HEK293 (cell line): ENCODE data around the gene SLC6A1.

ENCODE experiments used
- CTCF ChIA-PET: fragments of 350-600 bp; formaldehyde crosslinking; extraction: SDS; loops from one replicate; lab custom pipeline; 2021; ENCODE audit warnings: antibody characterized with exemption; lab: Yijun Ruan, JAX
- POLR2A ChIA-PET: fragments of 300-600 bp; formaldehyde crosslinking; extraction: SDS; loops from one replicate; lab custom pipeline; 2020; ENCODE audit warnings: antibody characterized with exemption, inconsistent platforms; lab: Yijun Ruan, JAX
- H3K27ac ChIP-seq: fragments of 200-500 bp; sonication (Bioruptor generic); 2 replicates; pipeline ENCODE4 v1.5.1; 2014; ENCODE audit warnings: low read depth, low read length, control low read depth, inconsistent platforms; ENCODE audit errors: extremely low read depth
- H3K36me3 ChIP-seq, 2 experiments: fragments of 200-500 bp in 1 of 2; sonication (Bioruptor generic) in 1 of 2; 1 replicate in 1 of 2; 2 replicates in 1 of 2; pipeline ENCODE4 v1.5.1; 2014 to 2017; ENCODE audit warnings: inconsistent platforms in 2 of 2, low read length in 2 of 2; ENCODE audit not compliant: control insufficient read depth in 2 of 2, insufficient read depth in 1 of 2
- H3K4me1 ChIP-seq: fragments of 200-500 bp; sonication (Bioruptor generic); 2 replicates; pipeline ENCODE4 v1.5.1; 2014; ENCODE audit warnings: mild to moderate bottlenecking, low read length, inconsistent platforms; ENCODE audit not compliant: control insufficient read depth, insufficient read depth
- H3K4me3 ChIP-seq: 2 replicates; pipeline ENCODE4 v1.5.1; 2011; ENCODE audit warnings: low read depth, mild to moderate bottlenecking, control low read depth, low read length, moderate library complexity
- H3K9me3 ChIP-seq: fragments of 200-500 bp; sonication (Bioruptor generic); 2 replicates; pipeline ENCODE4 v1.5.1; 2014; ENCODE audit warnings: low read depth, low read length, inconsistent platforms; ENCODE audit not compliant: control insufficient read depth, insufficient read depth
- BCL11B ChIP-seq: fragments of 450-650 bp; formaldehyde crosslinking; IDR thresholded peaks from 2 replicates; pipeline ENCODE4 v1.5.1; 2016; ENCODE audit warnings: low read depth, missing biosample characterization, missing genetic modification characterization
- HOXD13 ChIP-seq: sonication (generic); formaldehyde crosslinking; IDR thresholded peaks from 2 replicates; pipeline ENCODE4 v1.8.0; 2022; ENCODE audit warnings: missing genetic modification reagents, borderline replicate concordance
- KLF8 ChIP-seq: fragments of 450-650 bp; formaldehyde crosslinking; IDR thresholded peaks from 2 replicates; pipeline ENCODE4 v1.5.1; 2016; ENCODE audit warnings: missing biosample characterization, missing genetic modification characterization
- TCF7L2 ChIP-seq: IDR thresholded peaks from 2 replicates; pipeline ENCODE4 v1.6.1; 2011; ENCODE audit warnings: low read depth, mild to moderate bottlenecking, inconsistent platforms, low read length, moderate library complexity, borderline replicate concordance
- ZFP41 ChIP-seq: fragments of 450-650 bp; formaldehyde crosslinking; IDR thresholded peaks from 2 replicates; pipeline ENCODE4 v1.5.1; 2016; ENCODE audit warnings: missing biosample characterization, missing genetic modification characterization, borderline replicate concordance
- ZNF133 ChIP-seq: fragments of 450-650 bp; formaldehyde crosslinking; IDR thresholded peaks from 2 replicates; pipeline ENCODE4 v1.5.1; 2016; ENCODE audit warnings: missing biosample characterization, missing genetic modification characterization
- ZNF23 ChIP-seq: fragments of 450-650 bp; formaldehyde crosslinking; IDR thresholded peaks from 2 replicates; pipeline ENCODE4 v1.5.1; 2016; ENCODE audit warnings: missing biosample characterization, missing genetic modification characterization, borderline replicate concordance
- ZNF311 ChIP-seq: fragments of 450-650 bp; formaldehyde crosslinking; IDR thresholded peaks from 2 replicates; pipeline ENCODE4 v1.5.1; 2017; ENCODE audit warnings: missing biosample characterization, missing genetic modification characterization, borderline replicate concordance
- ZNF48 ChIP-seq: fragments of 450-650 bp; formaldehyde crosslinking; IDR thresholded peaks from 2 replicates; pipeline ENCODE4 v1.5.1; 2016; ENCODE audit warnings: missing biosample characterization, missing genetic modification characterization
- ZNF596 ChIP-seq: fragments of 450-650 bp; IDR thresholded peaks from 2 replicates; pipeline ENCODE4 v1.5.0; 2018; ENCODE audit warnings: missing biosample characterization, mild to moderate bottlenecking, missing genetic modification characterization, moderate library complexity
- ZNF624 ChIP-seq: fragments of 450-650 bp; formaldehyde crosslinking; IDR thresholded peaks from 2 replicates; pipeline ENCODE4 v1.5.1; 2017; ENCODE audit warnings: missing biosample characterization, missing genetic modification characterization
- ZNF626 ChIP-seq: fragments of 450-650 bp; sonication (Bioruptor Pico); formaldehyde crosslinking; IDR thresholded peaks from 2 replicates; pipeline ENCODE4 v1.5.1; 2018; ENCODE audit warnings: missing biosample characterization, missing genetic modification characterization, inconsistent platforms
- ZNF629 ChIP-seq: fragments of 450-650 bp; formaldehyde crosslinking; IDR thresholded peaks from 2 replicates; pipeline ENCODE4 v1.5.1; 2017; ENCODE audit warnings: missing biosample characterization, missing genetic modification characterization
- ZNF677 ChIP-seq: fragments of 450-650 bp; IDR thresholded peaks from 2 replicates; pipeline ENCODE4 v1.5.0; 2018; ENCODE audit warnings: missing biosample characterization, mild to moderate bottlenecking, missing genetic modification characterization, moderate library complexity
- ZNF791 ChIP-seq: fragments of 450-650 bp; formaldehyde crosslinking; IDR thresholded peaks from 2 replicates; pipeline ENCODE4 v1.5.1; 2016; ENCODE audit warnings: missing biosample characterization, missing genetic modification characterization
- ZNF830 ChIP-seq: fragments of 450-650 bp; IDR thresholded peaks from 2 replicates; pipeline ENCODE4 v1.5.0; 2018; ENCODE audit warnings: missing biosample characterization, missing genetic modification characterization, low read depth, mild to moderate bottlenecking, moderate library complexity
- TF ChIP-seq, protein P1 (sequence below): fragments of 450-650 bp; formaldehyde crosslinking; IDR thresholded peaks from 2 replicates; pipeline ENCODE4 v1.5.1; 2017; ENCODE audit warnings: missing biosample characterization, missing genetic modification characterization
- TF ChIP-seq, protein P2 (sequence below): fragments of 450-650 bp; formaldehyde crosslinking; conservative IDR thresholded peaks from 2 replicates; pipeline ENCODE4 v1.5.1; 2016; ENCODE audit warnings: low read depth, missing biosample characterization, missing genetic modification characterization
- TF ChIP-seq, protein P3 (sequence below): fragments of 450-650 bp; formaldehyde crosslinking; IDR thresholded peaks from 2 replicates; pipeline ENCODE4 v1.5.1; 2016; ENCODE audit warnings: missing biosample characterization, missing genetic modification characterization

SLC6A1 gene

DNA sequence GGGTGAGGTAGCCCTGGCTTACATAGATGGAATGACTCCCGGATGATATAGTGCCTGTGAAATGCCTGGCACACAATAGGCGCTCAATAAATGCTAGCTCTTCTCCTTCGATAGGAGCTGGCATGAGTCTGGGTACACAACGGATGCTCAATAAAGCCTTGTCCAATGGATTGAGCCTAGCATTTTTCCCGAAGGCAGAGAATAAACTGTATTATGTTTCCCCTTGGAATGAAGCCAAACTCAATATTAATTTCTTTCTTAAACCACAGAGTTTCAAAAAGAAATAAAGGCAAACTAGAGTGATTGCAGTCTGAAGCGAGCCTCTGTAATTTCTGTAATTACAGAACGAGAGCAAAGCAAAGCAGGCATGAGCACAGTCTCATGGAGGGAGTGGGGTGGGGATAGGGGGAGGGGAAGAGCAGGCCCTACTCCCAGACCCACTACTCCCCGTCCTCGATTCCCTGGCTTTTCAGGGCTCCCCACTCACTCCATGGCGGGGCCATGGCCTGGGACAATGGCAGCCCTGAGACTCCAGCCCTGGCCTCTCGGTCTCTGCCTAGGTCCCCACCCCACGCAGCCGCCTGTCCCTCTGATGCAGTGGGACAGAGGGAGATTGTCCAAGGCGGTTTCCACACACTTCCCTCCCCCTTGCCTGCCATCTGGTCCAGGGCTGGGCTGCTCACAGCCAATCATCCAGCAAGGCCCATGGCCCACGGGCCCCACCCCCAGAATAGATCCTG, 18.0 kb downstream of the SLC6A1 start:
- CTCF ChIA-PET, result interaction anchor here (0.6 kb wide), 1 partner anchor 272 kb away, joined by 3 read pairs; no protein-coding TSS in a partner anchor
- POLR2A ChIA-PET, result no interaction called here
- no peaks in the 10 kb centered on the region; the same call in 1 of the 2 replicates for H3K4me1 ChIP-seq
- H3K27ac ChIP-seq, result no peak overlapping the region
- no peak overlapping the region for H3K4me3 ChIP-seq
- TF ChIP-seq ZNF133 (tag by site-specific recombination), result no peak
- TF ChIP-seq, protein P1, sequence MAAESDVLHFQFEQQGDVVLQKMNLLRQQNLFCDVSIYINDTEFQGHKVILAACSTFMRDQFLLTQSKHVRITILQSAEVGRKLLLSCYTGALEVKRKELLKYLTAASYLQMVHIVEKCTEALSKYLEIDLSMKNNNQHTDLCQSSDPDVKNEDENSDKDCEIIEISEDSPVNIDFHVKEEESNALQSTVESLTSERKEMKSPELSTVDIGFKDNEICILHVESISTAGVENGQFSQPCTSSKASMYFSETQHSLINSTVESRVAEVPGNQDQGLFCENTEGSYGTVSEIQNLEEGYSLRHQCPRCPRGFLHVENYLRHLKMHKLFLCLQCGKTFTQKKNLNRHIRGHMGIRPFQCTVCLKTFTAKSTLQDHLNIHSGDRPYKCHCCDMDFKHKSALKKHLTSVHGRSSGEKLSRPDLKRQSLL, result no peak
- no peak for TF ChIP-seq HOXD13 (CRISPR knock-in tag)
- TF ChIP-seq ZFP41, result no peak
- TF ChIP-seq, protein P2, sequence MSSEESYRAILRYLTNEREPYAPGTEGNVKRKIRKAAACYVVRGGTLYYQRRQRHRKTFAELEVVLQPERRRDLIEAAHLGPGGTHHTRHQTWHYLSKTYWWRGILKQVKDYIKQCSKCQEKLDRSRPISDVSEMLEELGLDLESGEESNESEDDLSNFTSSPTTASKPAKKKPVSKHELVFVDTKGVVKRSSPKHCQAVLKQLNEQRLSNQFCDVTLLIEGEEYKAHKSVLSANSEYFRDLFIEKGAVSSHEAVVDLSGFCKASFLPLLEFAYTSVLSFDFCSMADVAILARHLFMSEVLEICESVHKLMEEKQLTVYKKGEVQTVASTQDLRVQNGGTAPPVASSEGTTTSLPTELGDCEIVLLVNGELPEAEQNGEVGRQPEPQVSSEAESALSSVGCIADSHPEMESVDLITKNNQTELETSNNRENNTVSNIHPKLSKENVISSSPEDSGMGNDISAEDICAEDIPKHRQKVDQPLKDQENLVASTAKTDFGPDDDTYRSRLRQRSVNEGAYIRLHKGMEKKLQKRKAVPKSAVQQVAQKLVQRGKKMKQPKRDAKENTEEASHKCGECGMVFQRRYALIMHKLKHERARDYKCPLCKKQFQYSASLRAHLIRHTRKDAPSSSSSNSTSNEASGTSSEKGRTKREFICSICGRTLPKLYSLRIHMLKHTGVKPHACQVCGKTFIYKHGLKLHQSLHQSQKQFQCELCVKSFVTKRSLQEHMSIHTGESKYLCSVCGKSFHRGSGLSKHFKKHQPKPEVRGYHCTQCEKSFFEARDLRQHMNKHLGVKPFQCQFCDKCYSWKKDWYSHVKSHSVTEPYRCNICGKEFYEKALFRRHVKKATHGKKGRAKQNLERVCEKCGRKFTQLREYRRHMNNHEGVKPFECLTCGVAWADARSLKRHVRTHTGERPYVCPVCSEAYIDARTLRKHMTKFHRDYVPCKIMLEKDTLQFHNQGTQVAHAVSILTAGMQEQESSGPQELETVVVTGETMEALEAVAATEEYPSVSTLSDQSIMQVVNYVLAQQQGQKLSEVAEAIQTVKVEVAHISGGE, result no peak
- no peak for TF ChIP-seq ZNF596 (tag by site-specific recombination)
- TF ChIP-seq ZNF311, result no peak
- TF ChIP-seq ZNF677, result no peak
- TF ChIP-seq ZNF629 (tag by site-specific recombination), result no peak
- no peak for TF ChIP-seq BCL11B (tag by site-specific recombination)
- TF ChIP-seq, all 188 proteins: peak for 0
- H3K9me3 ChIP-seq, result no peaks in the 10 kb centered on the region
- no peaks in the 10 kb centered on the region for H3K36me3 ChIP-seq

DNA sequence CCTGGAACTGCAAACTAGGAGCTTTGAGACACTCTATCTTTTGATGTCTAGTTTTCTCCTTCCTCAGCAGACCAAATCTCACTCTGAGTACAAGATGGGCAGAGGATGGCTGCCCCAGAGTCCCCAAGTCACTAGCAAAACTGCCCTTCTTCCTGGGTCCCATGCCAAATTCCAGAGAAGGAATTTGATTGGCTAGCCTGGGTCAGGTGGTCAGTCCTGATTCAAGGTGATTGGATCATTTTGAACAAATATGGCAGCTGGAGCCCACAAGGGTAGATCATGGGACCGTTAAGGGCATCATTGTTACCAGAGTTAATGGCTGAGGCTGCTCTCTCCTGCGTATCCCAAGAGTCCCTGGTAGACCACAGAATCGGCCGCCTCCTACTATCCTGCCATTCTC, 21.7 kb downstream of the SLC6A1 start:
- TF ChIP-seq TCF7L2 (no peak), ZNF23 (tag by site-specific recombination) (no peak), KLF8 (no peak), ZNF626 (tag by site-specific recombination) (no peak), ZNF48 (tag by site-specific recombination) (no peak), ZNF830 (tag by site-specific recombination) (no peak), HOXD13 (CRISPR knock-in tag) (no peak), ZNF624 (tag by site-specific recombination) (no peak), ZNF791 (tag by site-specific recombination) (no peak)
- TF ChIP-seq, protein P1, result no peak
- TF ChIP-seq, protein P3, sequence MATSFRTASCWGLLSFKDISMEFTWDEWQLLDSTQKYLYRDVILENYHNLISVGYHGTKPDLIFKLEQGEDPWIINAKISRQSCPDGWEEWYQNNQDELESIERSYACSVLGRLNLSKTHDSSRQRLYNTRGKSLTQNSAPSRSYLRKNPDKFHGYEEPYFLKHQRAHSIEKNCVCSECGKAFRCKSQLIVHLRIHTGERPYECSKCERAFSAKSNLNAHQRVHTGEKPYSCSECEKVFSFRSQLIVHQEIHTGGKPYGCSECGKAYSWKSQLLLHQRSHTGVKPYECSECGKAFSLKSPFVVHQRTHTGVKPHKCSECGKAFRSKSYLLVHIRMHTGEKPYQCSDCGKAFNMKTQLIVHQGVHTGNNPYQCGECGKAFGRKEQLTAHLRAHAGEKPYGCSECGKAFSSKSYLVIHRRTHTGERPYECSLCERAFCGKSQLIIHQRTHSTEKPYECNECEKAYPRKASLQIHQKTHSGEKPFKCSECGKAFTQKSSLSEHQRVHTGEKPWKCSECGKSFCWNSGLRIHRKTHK (tag by site-specific recombination), result no peak
- no peak overlapping the region for H3K4me3 ChIP-seq
- POLR2A ChIA-PET, result no interaction called here
- H3K4me1 ChIP-seq, result no peaks in the 10 kb centered on the region; the same call in 1 of the 2 replicates
- CTCF ChIA-PET, result interaction anchor here (0.7 kb wide), 1 partner anchor 41 kb away, joined by 4 read pairs; no protein-coding TSS in a partner anchor
- no peaks in the 10 kb centered on the region for H3K9me3 ChIP-seq
- no peaks in the 10 kb centered on the region for H3K36me3 ChIP-seq
- H3K27ac ChIP-seq, result no peak overlapping the region
